Measurements from ENCODE around the gene IGLON5.

Gene IGLON5

GRCh38 chr19:51330366-51330765, 18.9 kb downstream of the IGLON5 start:
- peaks cover 3% of the 10 kb centered on the region for H3K27me3 ChIP-seq (ENCODE audit: control insufficient read depth, insufficient read depth, low read length)
- no peaks in the 10 kb centered on the region for H3K36me3 ChIP-seq (ENCODE audit: control insufficient read depth, low read depth, low read length)
- H3K9ac ChIP-seq (ENCODE audit: low read length), result no peak overlapping the region
- H3K9me3 ChIP-seq (ENCODE audit: control insufficient read depth, low read depth, low read length), result no peaks in the 10 kb centered on the region
- H3K27ac ChIP-seq (ENCODE audit: low read length), result no peak overlapping the region
- no peaks in the 10 kb centered on the region for H3K4me1 ChIP-seq (ENCODE audit: control insufficient read depth, low read depth, low read length)
- no peak overlapping the region for H3K4me3 ChIP-seq (ENCODE audit: low read length)

GRCh38 chr19:51331193-51331592, 19.7 kb downstream of the IGLON5 start:
- no peaks in the 10 kb centered on the region for H3K9me3 ChIP-seq (ENCODE audit: control insufficient read depth, low read depth, low read length)
- peaks cover 3% of the 10 kb centered on the region for H3K27me3 ChIP-seq (ENCODE audit: control insufficient read depth, insufficient read depth, low read length)
- H3K27ac ChIP-seq (ENCODE audit: low read length), result no peak overlapping the region
- H3K4me1 ChIP-seq (ENCODE audit: control insufficient read depth, low read depth, low read length), result no peaks in the 10 kb centered on the region
- no peak overlapping the region for H3K4me3 ChIP-seq (ENCODE audit: low read length)
- no peaks in the 10 kb centered on the region for H3K36me3 ChIP-seq (ENCODE audit: control insufficient read depth, low read depth, low read length)
- H3K9ac ChIP-seq (ENCODE audit: low read length), result no peak overlapping the region

- Histone ChIP-seq H3K27ac (ENCODE audit: low read length) (no peak overlapping the region), H3K9me3 (ENCODE audit: control insufficient read depth, low read depth, low read length) (no peaks in the 10 kb centered on the region), H3K27me3 (ENCODE audit: control insufficient read depth, insufficient read depth, low read length) (peaks cover 3% of the 10 kb centered on the region), H3K36me3 (ENCODE audit: control insufficient read depth, low read depth, low read length) (no peaks in the 10 kb centered on the region), H3K4me3 (ENCODE audit: low read length) (no peak overlapping the region), H3K9ac (ENCODE audit: low read length) (no peak overlapping the region), H3K4me1 (ENCODE audit: control insufficient read depth, low read depth, low read length) (no peaks in the 10 kb centered on the region)
Measured at GRCh38 chr19:51331716-51332115, 20.3 kb downstream of the IGLON5 start.

- Histone ChIP-seq H3K27ac (ENCODE audit: low read length) (no peak overlapping the region), H3K4me3 (ENCODE audit: low read length) (no peak overlapping the region), H3K36me3 (ENCODE audit: control insufficient read depth, low read depth, low read length) (no peaks in the 10 kb centered on the region), H3K4me1 (ENCODE audit: control insufficient read depth, low read depth, low read length) (no peaks in the 10 kb centered on the region), H3K9me3 (ENCODE audit: control insufficient read depth, low read depth, low read length) (no peaks in the 10 kb centered on the region), H3K27me3 (ENCODE audit: control insufficient read depth, insufficient read depth, low read length) (no peaks in the 10 kb centered on the region), H3K9ac (ENCODE audit: low read length) (no peak overlapping the region)
Measured at GRCh38 chr19:51333836-51334460, 22.5 kb downstream of the IGLON5 start.

GRCh38 chr19:51337141-51337860, 25.9 kb downstream of the IGLON5 start:
- Histone ChIP-seq H3K4me3 (ENCODE audit: low read length) (no peak overlapping the region), H3K9me3 (ENCODE audit: control insufficient read depth, low read depth, low read length) (no peaks in the 10 kb centered on the region), H3K36me3 (ENCODE audit: control insufficient read depth, low read depth, low read length) (no peaks in the 10 kb centered on the region), H3K4me1 (ENCODE audit: control insufficient read depth, low read depth, low read length) (peaks cover 5% of the 10 kb centered on the region), H3K27me3 (ENCODE audit: control insufficient read depth, insufficient read depth, low read length) (peaks cover 22% of the 10 kb centered on the region), H3K9ac (ENCODE audit: low read length) (no peak overlapping the region), H3K27ac (ENCODE audit: low read length) (no peak overlapping the region)

- no peak overlapping the region for H3K9ac ChIP-seq (ENCODE audit: low read length)
- no peak overlapping the region for H3K27ac ChIP-seq (ENCODE audit: low read length)
- H3K4me3 ChIP-seq (ENCODE audit: low read length), result no peak overlapping the region
- H3K27me3 ChIP-seq (ENCODE audit: control insufficient read depth, insufficient read depth, low read length), result peaks cover 22% of the 10 kb centered on the region
- no peaks in the 10 kb centered on the region for H3K9me3 ChIP-seq (ENCODE audit: control insufficient read depth, low read depth, low read length)
- H3K4me1 ChIP-seq (ENCODE audit: control insufficient read depth, low read depth, low read length), result peaks cover 9% of the 10 kb centered on the region
- H3K36me3 ChIP-seq (ENCODE audit: control insufficient read depth, low read depth, low read length), result no peaks in the 10 kb centered on the region
Measured at GRCh38 chr19:51337861-51338562, 26.6 kb downstream of the IGLON5 start.

GRCh38 chr19:51338563-51339312, 27.3 kb downstream of the IGLON5 start:
- Histone ChIP-seq H3K36me3 (ENCODE audit: control insufficient read depth, low read depth, low read length) (no peaks in the 10 kb centered on the region), H3K9ac (ENCODE audit: low read length) (peak overlapping the region; percentile 56), H3K4me3 (ENCODE audit: low read length) (peak overlapping the region; percentile 77), H3K27me3 (ENCODE audit: control insufficient read depth, insufficient read depth, low read length) (peaks cover 22% of the 10 kb centered on the region), H3K4me1 (ENCODE audit: control insufficient read depth, low read depth, low read length) (peaks cover 9% of the 10 kb centered on the region), H3K27ac (ENCODE audit: low read length) (no peak overlapping the region), H3K9me3 (ENCODE audit: control insufficient read depth, low read depth, low read length) (no peaks in the 10 kb centered on the region)

- H3K36me3 ChIP-seq (ENCODE audit: control insufficient read depth, low read depth, low read length), result no peaks in the 10 kb centered on the region
- peaks cover 22% of the 10 kb centered on the region for H3K27me3 ChIP-seq (ENCODE audit: control insufficient read depth, insufficient read depth, low read length)
- H3K4me3 ChIP-seq (ENCODE audit: low read length), result peak overlapping the region; percentile 77
- no peak overlapping the region for H3K27ac ChIP-seq (ENCODE audit: low read length)
- H3K9me3 ChIP-seq (ENCODE audit: control insufficient read depth, low read depth, low read length), result no peaks in the 10 kb centered on the region
- peak overlapping the region; percentile 56 for H3K9ac ChIP-seq (ENCODE audit: low read length)
- H3K4me1 ChIP-seq (ENCODE audit: control insufficient read depth, low read depth, low read length), result peaks cover 9% of the 10 kb centered on the region
Measured at GRCh38 chr19:51339313-51339686, 27.9 kb downstream of the IGLON5 start.

GRCh38 chr19:51339687-51340656, 28.5 kb downstream of the IGLON5 start:
- Histone ChIP-seq H3K9ac (ENCODE audit: low read length) (peak overlapping the region; percentile 56), H3K27me3 (ENCODE audit: control insufficient read depth, insufficient read depth, low read length) (peaks cover 22% of the 10 kb centered on the region), H3K27ac (ENCODE audit: low read length) (no peak overlapping the region), H3K4me1 (ENCODE audit: control insufficient read depth, low read depth, low read length) (peaks cover 9% of the 10 kb centered on the region), H3K36me3 (ENCODE audit: control insufficient read depth, low read depth, low read length) (no peaks in the 10 kb centered on the region), H3K4me3 (ENCODE audit: low read length) (peak overlapping the region; percentile 77), H3K9me3 (ENCODE audit: control insufficient read depth, low read depth, low read length) (no peaks in the 10 kb centered on the region)

GRCh38 chr19:51341066-51341465, 29.6 kb downstream of the IGLON5 start:
- Histone ChIP-seq H3K36me3 (ENCODE audit: control insufficient read depth, low read depth, low read length) (no peaks in the 10 kb centered on the region), H3K27me3 (ENCODE audit: control insufficient read depth, insufficient read depth, low read length) (peaks cover 22% of the 10 kb centered on the region), H3K9ac (ENCODE audit: low read length) (no peak overlapping the region), H3K9me3 (ENCODE audit: control insufficient read depth, low read depth, low read length) (no peaks in the 10 kb centered on the region), H3K4me3 (ENCODE audit: low read length) (peak overlapping the region; percentile 56), H3K27ac (ENCODE audit: low read length) (no peak overlapping the region), H3K4me1 (ENCODE audit: control insufficient read depth, low read depth, low read length) (peaks cover 9% of the 10 kb centered on the region)
